ENCODE data around the gene CHRM4.

The CHRM4 gene

GRCh38 chr11:46391578-46392420 is at the start of gene CHRM4:
TSS of gene CHRM4 (minus strand) at chr11:46391776. CDS start at chr11:46386557, 5,219 bp downstream.
- FAIRE-seq = no peak

GRCh38 chr11:46438211-46438610 is 46.6 kb upstream of the CHRM4 start:
- FAIRE-seq = no peak

- FAIRE-seq = no peak
These were observed 45.6 kb upstream of the CHRM4 start for GRCh38 chr11:46437122-46437689.

GRCh38 chr11:46436113-46436512 is 44.5 kb upstream of the CHRM4 start:
- no peak for FAIRE-seq

- FAIRE-seq = no peak
These were observed 44.1 kb upstream of the CHRM4 start for GRCh38 chr11:46435679-46436078.

GRCh38 chr11:46431211-46431610 is 39.6 kb upstream of the CHRM4 start:
- FAIRE-seq = no peak

GRCh38 chr11:46429717-46430116 is 38.1 kb upstream of the CHRM4 start:
- FAIRE-seq = no peak

- no peak for FAIRE-seq
These were observed 35.8 kb upstream of the CHRM4 start for GRCh38 chr11:46427364-46427763.

- no peak for FAIRE-seq
These were observed 34.8 kb upstream of the CHRM4 start for GRCh38 chr11:46426233-46426991.

GRCh38 chr11:46422588-46422987 is 31.0 kb upstream of the CHRM4 start:
- no peak for FAIRE-seq

- no peak for FAIRE-seq
These were observed 29.8 kb upstream of the CHRM4 start for GRCh38 chr11:46421257-46421880.

GRCh38 chr11:46420513-46420912 is 28.9 kb upstream of the CHRM4 start:
- no peak for FAIRE-seq

GRCh38 chr11:46418751-46419150 is 27.2 kb upstream of the CHRM4 start:
- no peak for FAIRE-seq

GRCh38 chr11:46417711-46418110 is 26.1 kb upstream of the CHRM4 start:
- FAIRE-seq = no peak

GRCh38 chr11:46414879-46415278 is 23.3 kb upstream of the CHRM4 start:
- no peak for FAIRE-seq

GRCh38 chr11:46414466-46414796 is 22.9 kb upstream of the CHRM4 start:
- no peak for FAIRE-seq

GRCh38 chr11:46413760-46414465 is 22.3 kb upstream of the CHRM4 start:
- no peak for FAIRE-seq

- FAIRE-seq = no peak
These were observed 18.4 kb upstream of the CHRM4 start for GRCh38 chr11:46410021-46410420.

GRCh38 chr11:46408407-46408986 is 16.9 kb upstream of the CHRM4 start:
- no peak for FAIRE-seq

GRCh38 chr11:46407635-46408034 is 16.1 kb upstream of the CHRM4 start:
- FAIRE-seq = no peak

- FAIRE-seq = no peak
These were observed 13.0 kb upstream of the CHRM4 start for GRCh38 chr11:46404476-46405017.
